Skeletal muscle tissue (tissue), 4 donors: Measurements from ENCODE around the gene RASA3. TPM values are rescaled to one million over a fixed set of nuclear protein-coding genes. Genes with fewer than 3 reads are reported as not detected.
"Not testable (repeated sequence)": the region's sequence is repeated elsewhere in the genome, so short reads cannot be mapped to it uniquely, and the experiment has no call there.

Source experiments
- H3K27ac ChIP-seq: one replicate; pipeline ENCODE4 v1.7.0; 2013; ENCODE audit warnings: mild to moderate bottlenecking, low read depth, low read length, inconsistent platforms
- H3K27me3 ChIP-seq, 3 donors: one replicate each; pipeline ENCODE4 v1.7.0; 2013; ENCODE audit warnings: low read length in 3 of 3; ENCODE audit not compliant: control insufficient read depth in 3 of 3, insufficient read depth in 3 of 3
- H3K36me3 ChIP-seq, 3 donors: one replicate each; pipeline ENCODE4 v1.7.0; 2013; ENCODE audit warnings: low read length in 3 of 3; ENCODE audit not compliant: control insufficient read depth in 3 of 3, insufficient read depth in 3 of 3
- H3K4me1 ChIP-seq, 3 donors: one replicate each; pipeline ENCODE4 v1.7.0; 2013; ENCODE audit warnings: low read length in 3 of 3, mild to moderate bottlenecking in 3 of 3; ENCODE audit not compliant: control insufficient read depth in 3 of 3, insufficient read depth in 3 of 3
- H3K4me3 ChIP-seq, 3 donors: one replicate each; pipeline ENCODE4 v1.7.0; 2013; ENCODE audit warnings: low read length in 3 of 3
- H3K9ac ChIP-seq, 3 donors: one replicate each; pipeline ENCODE4 v1.7.0; 2013; ENCODE audit warnings: low read length in 3 of 3, mild to moderate bottlenecking in 3 of 3, moderate library complexity in 2 of 3, low read depth in 1 of 3
- H3K9me3 ChIP-seq, 3 donors: one replicate each; pipeline ENCODE4 v1.7.0; 2013; ENCODE audit warnings: low read length in 3 of 3; ENCODE audit not compliant: control insufficient read depth in 3 of 3
- total RNA-seq: library from RNA; depleted of rRNA; stranded (reverse); fragments of >200 nt; gene quantifications from one replicate; pipeline ENCODE4 v1.2.3, GENCODE V29; 2014
- donor health status: Osteomylitis.

Gene RASA3
- total RNA-seq, 1 donor from 2014 or later: 14.1 TPM

DNA sequence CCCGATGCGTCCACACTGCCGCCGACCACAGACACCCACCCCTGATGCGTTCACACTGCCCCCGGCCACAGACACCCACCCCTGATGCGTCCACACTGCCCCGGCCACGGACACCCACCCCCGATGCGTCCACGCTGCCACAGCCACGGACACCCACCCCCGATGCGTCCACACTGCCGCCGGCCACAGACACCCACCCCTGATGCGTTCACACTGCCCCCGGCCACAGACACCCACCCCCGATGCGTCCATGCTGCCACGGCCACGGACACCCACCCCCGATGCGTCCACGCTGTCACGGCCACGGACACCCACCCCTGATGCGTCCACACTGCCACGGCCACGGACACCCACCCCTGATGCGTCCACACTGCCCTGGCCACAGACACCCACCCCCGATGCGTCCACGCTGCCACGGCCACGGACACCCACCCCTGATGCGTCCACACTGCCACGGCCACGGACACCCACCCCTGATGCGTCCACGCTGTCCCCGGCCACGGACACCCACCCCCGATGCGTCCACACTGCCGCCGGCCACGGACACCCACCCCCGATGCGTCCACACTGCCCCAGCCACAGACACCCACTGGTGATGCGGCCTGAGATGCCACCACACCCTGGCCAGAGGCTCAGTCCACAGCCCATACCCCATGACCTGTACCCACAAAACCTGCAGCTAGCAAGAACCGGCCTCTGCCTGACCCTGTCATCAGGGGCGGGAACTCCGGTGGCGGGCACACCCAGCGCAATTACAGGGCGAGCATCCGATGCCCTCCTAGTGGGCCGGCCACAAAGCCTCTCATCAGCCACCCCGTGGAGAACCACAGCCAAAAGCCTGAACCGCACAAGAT, 28.4 kb downstream of the RASA3 start:
- H3K27ac ChIP-seq: no peak overlapping the region
- H3K4me3 ChIP-seq: no peak overlapping the region
- H3K36me3 ChIP-seq: no peaks in the 10 kb centered on the region
- H3K9ac ChIP-seq: no peak overlapping the region
- H3K9me3 ChIP-seq: no peaks in the 10 kb centered on the region
- peaks cover 44 to 72% (median 59%) of the 10 kb centered on the region in 3 donors for H3K4me1 ChIP-seq
- H3K27me3 ChIP-seq: no peaks in the 10 kb centered on the region

GRCh38 chr13:114103289-114103621, 29.2 kb downstream of the RASA3 start:
- peaks cover 43 to 69% (median 56%) of the 10 kb centered on the region in 3 donors for H3K4me1 ChIP-seq
- H3K27me3 ChIP-seq, H3K27ac ChIP-seq: not testable (repeated sequence)

GRCh38 chr13:114102521-114103288, 29.7 kb downstream of the RASA3 start:
- Histone ChIP-seq H3K27me3 (no peaks in the 10 kb centered on the region), H3K4me1 (peaks cover 43 to 69% (median 56%) of the 10 kb centered on the region in 3 donors), H3K9me3 (no peaks in the 10 kb centered on the region), H3K4me3 (no peak overlapping the region), H3K9ac (no peak overlapping the region), H3K27ac (no peak overlapping the region), H3K36me3 (no peaks in the 10 kb centered on the region)

More at GRCh38 chr13:114103289-114103621, 29.2 kb downstream of the RASA3 start:
- not testable (repeated sequence) for H3K9me3 ChIP-seq, H3K36me3 ChIP-seq, H3K4me3 ChIP-seq, H3K9ac ChIP-seq

DNA sequence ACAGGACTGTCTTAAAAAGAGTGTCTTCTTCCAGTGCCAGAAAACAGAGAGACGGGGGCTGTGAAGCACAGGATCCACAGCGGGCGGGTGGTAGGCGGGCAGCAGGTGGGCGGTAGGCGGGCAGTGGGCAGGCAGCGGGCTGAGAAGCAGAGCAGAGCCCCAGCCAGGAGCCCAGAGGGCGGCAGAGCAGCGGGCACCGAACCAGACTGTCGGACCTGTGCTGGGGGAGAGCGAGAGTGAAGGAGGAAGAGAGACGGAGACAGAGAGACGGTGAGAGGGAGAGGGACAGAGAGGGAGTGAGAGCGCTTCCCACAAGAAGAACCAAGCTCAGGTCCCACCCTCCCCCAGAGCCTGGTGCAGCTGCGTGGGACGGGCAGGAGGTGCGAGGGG, 30.3 kb downstream of the RASA3 start:
- Histone ChIP-seq H3K9ac (no peak overlapping the region), H3K4me1 (peaks cover 43 to 68% (median 56%) of the 10 kb centered on the region in 3 donors), H3K27me3 (no peaks in the 10 kb centered on the region), H3K27ac (no peak overlapping the region), H3K9me3 (no peaks in the 10 kb centered on the region), H3K36me3 (no peaks in the 10 kb centered on the region), H3K4me3 (no peak overlapping the region)

GRCh38 chr13:114101358-114102130, 30.9 kb downstream of the RASA3 start:
- Histone ChIP-seq H3K36me3 (no peaks in the 10 kb centered on the region), H3K9me3 (no peaks in the 10 kb centered on the region), H3K9ac (peak overlapping the region in 2 of 3 donors; percentile 38 to 71), H3K4me3 (no peak overlapping the region), H3K4me1 (peaks cover 45 to 69% (median 57%) of the 10 kb centered on the region in 3 donors), H3K27ac (peak overlapping the region; percentile 68), H3K27me3 (no peaks in the 10 kb centered on the region)

GRCh38 chr13:114100446-114101357, 31.7 kb downstream of the RASA3 start:
- peaks cover 47 to 66% (median 56%) of the 10 kb centered on the region in 3 donors for H3K4me1 ChIP-seq
- peak overlapping the region in 2 of 3 donors; percentile 38 to 71 for H3K9ac ChIP-seq
- no peak overlapping the region for H3K4me3 ChIP-seq
- H3K27ac ChIP-seq: peak overlapping the region; percentile 68
- no peaks in the 10 kb centered on the region for H3K36me3 ChIP-seq
- H3K9me3 ChIP-seq: no peaks in the 10 kb centered on the region
- H3K27me3 ChIP-seq: no peaks in the 10 kb centered on the region

DNA sequence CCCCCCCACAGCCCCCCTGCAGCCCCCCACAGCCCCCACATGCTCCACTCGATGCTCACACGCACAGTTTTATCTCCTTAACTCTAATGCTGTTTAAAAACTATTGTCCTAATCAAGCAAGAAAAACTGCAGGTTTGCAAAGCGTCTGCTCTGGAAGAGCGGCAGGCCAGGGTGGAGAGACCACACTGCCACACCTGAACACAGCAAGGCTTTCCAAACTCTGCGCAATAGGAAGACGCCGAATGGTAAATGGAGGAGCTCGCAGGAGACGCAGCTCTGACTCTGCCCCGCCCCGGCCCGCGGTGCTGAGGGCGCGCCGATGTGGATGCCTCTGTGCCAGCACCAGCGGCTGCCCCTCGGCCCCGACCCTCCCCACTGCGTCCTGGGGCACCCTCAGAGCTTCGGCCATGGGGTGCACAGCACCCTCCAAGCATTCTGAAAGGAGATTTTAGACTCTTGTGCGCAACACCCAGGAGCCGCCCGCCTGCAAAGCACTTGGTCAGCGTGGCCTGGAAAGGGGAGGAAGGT, 32.4 kb downstream of the RASA3 start:
- no peaks in the 10 kb centered on the region for H3K9me3 ChIP-seq
- H3K27ac ChIP-seq: peak overlapping the region; percentile 68
- no peak overlapping the region for H3K4me3 ChIP-seq
- peak overlapping the region in 1 of 3 donors; percentile 16 for H3K9ac ChIP-seq
- H3K27me3 ChIP-seq: no peaks in the 10 kb centered on the region
- H3K36me3 ChIP-seq: no peaks in the 10 kb centered on the region
- peaks cover 41 to 64% (median 50%) of the 10 kb centered on the region in 3 donors for H3K4me1 ChIP-seq

DNA sequence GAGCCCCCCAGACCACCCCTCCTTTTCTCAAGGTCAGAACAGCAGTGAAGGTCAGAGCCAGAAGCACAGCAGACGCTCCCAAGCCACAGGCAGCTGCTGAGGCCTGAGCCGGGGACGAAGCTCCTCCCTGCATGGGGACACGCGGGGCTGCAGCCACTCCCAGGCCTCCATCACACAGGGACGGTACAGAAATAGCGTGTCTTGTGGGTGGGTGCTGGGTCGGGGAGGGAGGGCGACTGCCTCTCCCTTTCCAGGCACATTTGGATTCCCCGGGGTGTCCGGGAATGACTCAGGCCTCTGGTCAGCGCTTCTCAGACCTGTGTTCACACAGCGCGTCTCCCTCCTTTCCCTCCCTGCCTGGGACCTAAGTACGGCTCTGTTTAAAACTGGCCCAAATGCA, 33.2 kb downstream of the RASA3 start:
- Histone ChIP-seq H3K9ac (peak overlapping the region; percentile 43 to 53 (median 45)), H3K27me3 (no peaks in the 10 kb centered on the region), H3K9me3 (no peaks in the 10 kb centered on the region), H3K4me1 (peaks cover 41 to 61% (median 50%) of the 10 kb centered on the region in 3 donors), H3K36me3 (no peaks in the 10 kb centered on the region), H3K27ac (peak overlapping the region; percentile 68), H3K4me3 (no peak overlapping the region)

DNA sequence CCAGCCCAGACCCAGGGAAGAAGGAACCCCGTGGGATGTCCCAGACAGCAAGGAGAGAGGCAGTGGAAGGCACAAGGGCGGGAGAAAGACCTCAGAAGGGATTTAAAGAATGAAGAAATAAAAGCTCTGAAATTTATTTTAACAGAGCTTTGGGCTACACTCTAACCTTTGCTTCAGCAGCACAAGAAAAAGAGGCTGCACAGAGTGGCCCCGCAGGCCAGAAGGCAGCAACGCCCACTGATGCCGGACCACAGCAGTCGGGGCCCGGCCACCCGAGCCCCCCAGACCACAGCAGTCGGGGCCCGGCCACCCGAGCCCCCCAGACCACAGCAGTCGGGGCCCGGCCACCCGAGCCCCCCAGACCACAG, 33.8 kb downstream of the RASA3 start:
- H3K4me3 ChIP-seq, H3K36me3 ChIP-seq, H3K27me3 ChIP-seq, H3K9me3 ChIP-seq: not testable (repeated sequence)
- Histone ChIP-seq H3K4me1 (peaks cover 41 to 61% (median 50%) of the 10 kb centered on the region in 3 donors), H3K9ac (peak overlapping the region; percentile 23 to 50 (median 43)), H3K27ac (peak overlapping the region; percentile 68)
